HG03354 (cell line): Measurements from ENCODE around the gene ASL.
"Not testable (repeated sequence)": the region's sequence is repeated elsewhere in the genome, so short reads cannot be mapped to it uniquely, and the experiment has no call there.

Experiments used
- ATAC-seq: cut with Tn5 transposase; IDR thresholded peaks from one replicate; pipeline ENCODE4 v1.9.1; 2021; ENCODE audit warnings: mild to moderate bottlenecking; ENCODE audit not compliant: unreplicated experiment, poor library complexity, severe bottlenecking

ASL gene

GRCh38 chr7:66075590-66076461 is at the start of gene ASL:
TSS of gene ASL (plus strand) at chr7:66075819. CDS start at chr7:66076082, 263 bp downstream.
- ATAC-seq = peak; percentile 99

DNA sequence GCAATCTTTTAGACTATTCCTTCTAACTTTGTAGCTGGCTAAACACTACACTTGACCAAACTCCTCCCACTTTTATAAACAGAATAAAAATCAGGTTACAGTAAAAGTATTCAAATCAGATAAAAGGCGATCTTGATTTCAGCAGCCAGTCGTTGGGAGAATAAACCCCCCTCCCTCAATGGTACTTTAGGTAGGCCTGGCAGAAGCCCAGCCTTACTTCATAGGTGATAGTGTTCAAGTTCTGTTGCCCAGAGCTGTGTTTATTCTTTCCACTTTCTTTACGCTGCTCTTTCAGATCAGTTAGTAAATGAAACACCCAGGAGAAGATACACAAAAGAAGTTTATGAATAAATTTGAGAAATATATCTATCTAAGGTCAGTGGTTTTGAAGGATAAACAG is 47.3 kb upstream of the ASL start:
- not testable (repeated sequence) for ATAC-seq

DNA sequence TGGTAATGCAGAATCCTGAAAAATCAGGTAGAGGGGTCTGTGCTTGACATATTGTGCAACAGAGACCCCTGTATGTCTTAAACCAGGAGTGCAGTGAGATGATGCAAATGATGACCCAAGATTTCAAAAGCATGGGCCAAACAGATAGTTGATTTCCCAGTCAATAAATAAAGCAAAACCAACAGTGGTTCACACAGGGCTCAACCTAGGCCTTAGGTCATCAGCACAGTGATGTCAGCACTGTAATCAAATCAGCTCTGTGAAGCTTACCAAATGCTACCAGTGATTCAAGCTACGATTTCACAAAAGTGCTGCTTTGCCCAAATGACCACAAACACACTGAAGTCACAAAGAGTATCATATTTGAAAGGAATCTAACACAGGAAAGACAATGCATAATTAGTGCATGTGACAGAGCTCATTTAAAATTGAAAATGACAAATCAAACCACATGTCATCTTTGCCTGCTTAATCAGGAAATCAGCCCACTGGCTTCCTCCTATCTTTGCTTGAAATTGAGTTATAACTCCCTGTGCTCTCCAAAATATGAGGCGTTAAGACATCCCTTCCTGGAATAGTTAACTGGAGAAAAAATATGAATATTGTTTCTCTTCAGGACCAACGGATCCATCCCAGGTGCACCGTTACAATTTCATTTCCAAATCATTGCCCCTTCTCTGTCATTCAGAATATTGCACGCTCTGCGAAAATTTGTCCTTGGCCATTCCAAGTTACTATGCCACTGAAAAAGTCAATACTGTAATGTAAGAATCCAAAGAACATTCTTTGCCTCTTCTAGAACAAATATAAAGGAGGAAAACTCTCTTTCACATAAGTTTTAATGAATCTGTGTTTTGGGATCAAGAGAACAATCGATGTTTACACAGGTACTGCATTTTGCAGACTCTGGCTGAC is 41.9 kb upstream of the ASL start:
- no peak for ATAC-seq

DNA sequence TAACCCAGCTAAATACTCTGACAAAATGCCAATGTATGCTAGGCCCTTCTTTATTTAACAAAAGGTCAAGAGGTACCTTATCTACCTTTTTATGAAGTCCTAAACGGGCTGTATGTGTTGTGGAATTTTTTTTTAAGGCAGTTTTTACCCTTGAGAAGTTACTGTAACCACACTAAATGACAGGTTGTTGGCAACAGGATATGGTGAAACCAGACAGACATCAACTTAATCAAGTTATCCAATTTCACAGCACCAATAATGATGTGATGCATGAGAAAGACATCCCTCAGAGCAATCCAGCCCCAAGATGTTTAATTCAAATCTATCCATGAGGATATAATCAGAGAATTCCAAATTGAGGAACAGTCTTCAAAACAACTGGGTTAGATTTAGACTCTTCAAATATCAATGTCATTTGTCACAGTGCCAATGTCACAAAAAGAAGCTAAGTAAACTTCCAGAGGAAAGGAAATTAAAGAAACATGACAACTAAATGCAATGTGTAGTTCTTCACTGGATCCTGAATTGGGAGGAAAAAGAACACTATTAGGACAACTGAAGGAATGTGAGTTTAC is 41.1 kb upstream of the ASL start:
- not testable (repeated sequence) for ATAC-seq

DNA sequence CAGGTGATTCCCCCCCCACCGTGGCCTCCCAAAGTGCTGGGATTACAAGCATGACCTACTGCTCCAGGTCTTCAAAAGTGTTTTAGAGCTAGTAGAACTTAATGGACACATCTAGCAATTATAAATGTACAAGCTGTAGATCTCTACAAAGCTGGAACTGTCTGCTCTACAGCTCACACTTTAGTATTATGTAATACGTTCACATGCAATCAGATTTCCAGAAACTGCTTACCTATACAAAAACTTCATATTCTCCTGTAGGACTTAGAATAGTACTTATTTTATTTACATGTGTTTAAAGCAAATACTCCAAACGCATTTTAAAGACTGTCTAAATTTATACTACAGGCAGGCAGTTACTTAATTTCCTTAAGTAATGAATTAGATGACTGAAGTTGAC is 39.2 kb upstream of the ASL start:
- ATAC-seq = no peak

DNA sequence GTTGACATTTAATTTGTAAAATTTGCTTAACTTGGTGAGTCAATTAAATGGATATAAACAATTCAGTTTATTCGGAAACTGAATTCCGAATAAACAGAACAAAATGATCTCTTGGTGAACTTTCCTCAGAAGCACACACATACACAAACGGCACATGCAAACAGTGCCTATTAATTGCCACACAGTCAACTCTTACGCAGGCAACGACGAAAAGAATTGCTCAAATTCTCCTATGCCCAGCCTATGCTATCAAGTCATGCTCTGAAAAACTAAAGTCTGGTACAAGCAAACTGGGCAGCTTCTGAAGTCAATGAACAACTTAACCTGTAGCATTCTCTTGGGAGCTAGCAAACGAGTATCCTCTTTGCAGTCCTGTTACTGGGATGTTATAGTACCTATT is 38.8 kb upstream of the ASL start:
- ATAC-seq = no peak

DNA sequence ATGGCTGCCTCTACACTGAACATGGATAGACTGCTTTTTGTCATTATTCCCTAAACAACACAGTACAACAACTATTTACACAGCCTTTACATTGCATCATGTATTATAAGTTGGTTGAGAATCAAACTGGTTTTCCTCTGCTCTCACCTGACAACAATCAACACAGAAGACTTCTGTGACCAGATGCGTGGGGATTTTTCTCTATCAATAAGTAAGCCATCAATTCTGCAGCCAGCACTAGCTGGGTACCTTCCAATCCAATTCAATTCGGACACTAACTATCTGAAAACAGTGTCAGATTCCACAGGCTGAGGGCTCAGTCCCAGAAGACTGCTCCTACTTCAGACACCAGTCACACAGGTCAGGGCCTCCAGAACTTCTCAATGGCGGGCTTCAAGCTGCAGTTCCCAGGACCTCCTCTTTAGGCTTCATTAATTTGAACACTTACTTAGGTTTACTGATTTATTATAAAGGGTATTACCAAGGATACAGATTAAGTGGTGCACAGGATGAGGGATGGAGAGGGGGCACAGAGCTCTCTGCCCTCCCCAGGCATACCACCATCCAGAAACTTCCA is 36.4 kb upstream of the ASL start:
- ATAC-seq = peak; percentile 61

GRCh38 chr7:66043681-66044497 is 31.7 kb upstream of the ASL start:
- peak; percentile 55 for ATAC-seq

DNA sequence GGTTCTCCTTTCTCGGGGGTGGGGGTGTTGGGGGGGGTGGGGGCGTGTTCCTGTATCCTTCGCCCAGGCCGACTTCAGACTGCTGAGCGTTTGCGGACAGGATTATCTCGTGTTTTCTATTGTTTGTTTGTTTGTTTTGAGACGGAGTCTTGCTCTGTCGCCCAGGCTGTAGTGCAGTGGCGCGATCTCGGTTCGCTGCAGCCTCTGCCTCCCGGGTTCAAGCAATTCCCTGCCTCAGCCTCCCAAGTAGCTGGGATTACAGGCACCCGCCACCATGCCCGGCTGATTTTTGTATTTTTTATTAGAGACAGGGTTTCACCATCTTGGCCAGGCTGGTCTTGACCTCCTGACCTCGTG is 31.1 kb upstream of the ASL start:
- not testable (repeated sequence) for ATAC-seq

DNA sequence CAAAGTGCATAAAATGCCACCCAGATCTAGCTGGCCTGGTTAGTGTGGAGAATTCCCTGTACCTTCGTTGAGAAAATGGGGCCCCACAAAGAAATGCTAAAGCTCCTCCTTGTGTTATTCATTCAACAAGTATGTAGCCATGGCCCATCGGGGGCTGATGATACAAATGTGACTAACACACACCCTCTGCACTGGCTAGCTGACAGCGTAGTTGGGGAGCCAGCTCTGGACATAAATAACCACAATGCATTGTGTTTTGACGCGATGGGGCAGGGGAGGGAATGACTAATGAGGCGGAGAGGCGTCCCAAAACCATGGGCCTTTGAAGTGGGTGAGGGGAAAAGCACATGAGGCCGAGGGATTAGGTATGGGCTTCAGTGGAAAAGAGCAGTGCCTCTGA is 28.2 kb upstream of the ASL start:
- no peak for ATAC-seq

- not testable (repeated sequence) for ATAC-seq
Measured at GRCh38 chr7:66049886-66050285, 25.7 kb upstream of the ASL start.

GRCh38 chr7:66050337-66050957 is 25.2 kb upstream of the ASL start:
- no peak for ATAC-seq

DNA sequence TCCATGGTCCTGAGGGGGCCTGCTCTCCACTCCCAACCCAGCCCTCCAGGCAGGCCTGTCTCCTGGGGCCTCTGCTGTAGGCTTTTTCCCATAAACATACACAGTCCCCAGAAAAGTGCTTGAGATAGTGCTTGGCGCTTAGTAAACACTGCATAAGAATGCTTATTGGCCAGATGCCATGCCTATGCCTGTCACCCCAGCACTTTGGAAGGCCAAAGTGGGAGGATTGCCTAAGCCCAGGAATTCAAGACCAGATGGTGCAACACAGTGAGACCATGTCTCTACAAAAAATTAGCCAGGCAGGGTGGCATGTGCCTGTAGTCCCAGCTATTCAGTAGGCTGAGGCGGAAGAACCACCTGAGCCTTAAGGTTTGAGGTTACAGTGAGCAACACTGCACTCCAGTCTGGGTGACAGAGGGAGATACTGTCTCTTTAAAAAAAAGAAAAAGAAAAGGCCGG is 24.6 kb upstream of the ASL start:
- no peak for ATAC-seq

DNA sequence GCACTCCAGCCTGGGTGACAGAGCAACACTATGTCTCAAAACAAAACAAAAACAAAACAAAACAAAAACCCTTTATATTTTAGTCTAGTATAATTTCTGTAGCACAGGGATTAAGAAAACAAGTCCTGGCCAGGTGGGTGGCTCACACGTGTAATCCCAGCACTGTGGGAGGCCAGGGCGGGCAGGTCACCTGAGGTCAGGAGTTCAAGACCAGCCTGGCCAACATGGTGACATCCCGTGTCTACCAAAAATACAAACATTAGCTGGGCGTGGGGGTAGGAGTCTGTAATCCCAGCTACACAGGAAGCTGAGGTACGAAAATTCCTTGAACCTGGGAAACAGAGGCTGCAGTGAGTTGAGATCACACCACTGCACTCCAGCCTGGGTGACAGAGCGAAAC is 23.2 kb upstream of the ASL start:
- no peak for ATAC-seq

DNA sequence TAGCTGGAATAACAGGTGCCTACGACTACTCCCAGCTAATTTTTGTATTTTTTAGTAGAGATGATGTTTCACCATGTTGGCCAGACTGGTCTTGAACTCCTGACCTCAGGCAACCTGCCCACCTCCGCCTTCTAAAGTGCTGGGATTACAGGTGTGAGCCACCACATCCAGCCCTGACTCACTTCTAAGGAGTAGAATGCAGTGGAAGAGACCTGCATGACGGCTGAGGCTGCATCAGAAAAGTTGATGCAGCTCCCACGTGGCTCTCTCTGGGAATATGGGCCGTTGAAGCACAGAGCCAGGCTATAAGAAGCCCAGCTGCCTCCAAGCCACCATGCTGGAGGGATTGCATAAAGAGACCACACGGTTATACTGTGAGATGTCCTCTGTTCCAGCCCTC is 21.6 kb upstream of the ASL start:
- no peak for ATAC-seq

- ATAC-seq = peak; percentile 87
Measured at GRCh38 chr7:66055321-66055956, 20.2 kb upstream of the ASL start.

DNA sequence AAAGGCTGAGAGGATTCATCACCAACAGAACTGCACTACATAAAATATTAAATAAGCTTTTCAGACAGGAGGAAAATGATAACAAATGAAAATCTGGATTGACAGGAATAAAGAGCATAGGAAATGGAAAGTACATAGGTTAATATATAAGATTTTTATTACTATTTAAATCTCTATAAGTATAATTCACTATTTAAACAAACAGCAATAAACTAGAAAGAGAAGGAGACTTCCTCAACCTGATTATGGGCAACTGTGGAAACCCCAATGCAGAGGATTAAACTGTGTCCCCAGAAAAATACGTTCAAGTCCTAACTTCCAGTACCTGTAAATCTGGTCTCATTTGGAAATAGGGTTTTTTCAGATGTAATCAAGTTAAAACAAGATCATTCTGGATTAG is 14.8 kb upstream of the ASL start:
- no peak for ATAC-seq

DNA sequence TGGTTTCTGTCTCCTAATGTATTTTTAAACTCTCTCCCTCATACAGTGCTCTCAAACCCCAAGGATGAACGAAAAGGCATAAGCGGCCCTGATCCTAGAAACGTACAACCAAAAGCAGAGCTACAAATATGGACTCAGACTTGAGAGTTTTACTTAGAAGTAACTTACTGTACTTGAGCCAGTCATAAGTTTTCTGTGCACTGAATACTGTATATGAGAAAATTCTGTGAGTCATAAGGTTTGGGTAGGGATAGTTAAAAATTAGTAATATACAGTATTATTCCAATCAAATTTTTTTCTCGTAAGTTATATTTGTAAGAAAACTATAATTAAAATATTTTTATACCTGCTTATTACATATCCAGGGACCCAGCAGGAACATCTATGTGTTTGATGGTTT is 5.9 kb upstream of the ASL start:
- no peak for ATAC-seq
